ENCODE data around the gene NUP188. TPM values are rescaled to one million over a fixed set of nuclear protein-coding genes. Genes with fewer than 3 reads are reported as not detected.

Gene NUP188
- total and polyA plus RNA-seq, 2 donors (not counting 1 experiment from before 2014, with no cell fraction given) = 42.8 to 83.6 TPM

- Histone ChIP-seq H3K27ac (ENCODE audit: low read length in 2 of 2) (no peak overlapping the region), H3K4me1 (ENCODE audit: control insufficient read depth in 2 of 2, insufficient read depth in 2 of 2, low read length in 2 of 2) (peaks cover 8 to 13% of the 10 kb centered on the region in 2 donors), H3K27me3 (replicated peaks in 1 of 4; ENCODE audit: control extremely low read depth in 1 of 4, control insufficient read depth in 3 of 4, insufficient read depth in 4 of 4, low read length in 3 of 4) (peaks cover 0 to 5% (median 0%) of the 10 kb centered on the region in 4 experiments), H3K4me3 (ENCODE audit: control extremely low read depth in 1 of 5, extremely low read depth in 1 of 5, insufficient read depth in 1 of 5, low read depth in 2 of 5, low read length in 4 of 5) (no peak overlapping the region), H3K9me3 (ENCODE audit: control extremely low read depth in 1 of 3, control insufficient read depth in 2 of 3, insufficient read depth in 1 of 3, low read length in 2 of 3) (no peaks in the 10 kb centered on the region), H4K20me1 (ENCODE audit: control insufficient read depth, insufficient read depth, low read length, poor library complexity, severe bottlenecking) (peaks cover under 1% of the 10 kb centered on the region), H3K79me2 (ENCODE audit: control insufficient read depth, insufficient read depth, low read length) (peaks cover 23% of the 10 kb centered on the region), H3K4me2 (replicated peaks; ENCODE audit: low read depth, low read length, poor library complexity, severe bottlenecking) (no peak overlapping the region), H3K36me3 (replicated peaks in 1 of 2; ENCODE audit: control extremely low read depth in 1 of 2, control insufficient read depth in 1 of 2, extremely low read depth in 1 of 2, insufficient read depth in 2 of 2, low read length in 1 of 2) (peaks cover 0 to 24% of the 10 kb centered on the region in 2 experiments), H3K9ac (ENCODE audit: low read length) (no peak overlapping the region), H2AFZ (ENCODE audit: insufficient read depth, low read depth, low read length, poor library complexity, severe bottlenecking) (no peak overlapping the region)
- Mint-ChIP-seq H3K9me3 (ENCODE audit: insufficient read depth) (no peaks in the 10 kb centered on the region), H3K27me3 (no peaks in the 10 kb centered on the region), H3K4me3 (no peak overlapping the region), H3K27ac (no peak overlapping the region), H3K4me1 (peaks cover 2% of the 10 kb centered on the region)
- DNase-seq (no peak), ATAC-seq (ENCODE audit: low read depth) (no peak)
- WGBS (ENCODE audit: insufficient coverage) = 96% methylated on average over 25 of the region's 26 CpGs
- POLR2A ChIA-PET = no interaction called here
- intact Hi-C loops (cut with micrococcal nuclease) = no loop called here
- TF ChIP-seq EZH2 (IDR thresholded peaks at IDR 0.05; ENCODE audit: borderline replicate concordance, insufficient read depth, low read depth, low read length, poor library complexity, severe bottlenecking) = no peak
- TF ChIP-seq CTCF (IDR thresholded peaks at IDR 0.05) = no peak
- CTCF ChIA-PET = no interaction called here
These were observed 30.2 kb upstream of the NUP188 start for GRCh38 chr9:128917151-128917849.

GRCh38 chr9:128918921-128919320 is 28.6 kb upstream of the NUP188 start:
- Histone ChIP-seq H3K27ac (ENCODE audit: low read length in 2 of 2) (no peak overlapping the region), H3K79me2 (ENCODE audit: control insufficient read depth, insufficient read depth, low read length) (peaks cover 7% of the 10 kb centered on the region), H2AFZ (ENCODE audit: insufficient read depth, low read depth, low read length, poor library complexity, severe bottlenecking) (no peak overlapping the region), H3K9ac (ENCODE audit: low read length) (no peak overlapping the region), H3K27me3 (replicated peaks in 1 of 4; ENCODE audit: control extremely low read depth in 1 of 4, control insufficient read depth in 3 of 4, insufficient read depth in 4 of 4, low read length in 3 of 4) (peaks cover 0 to 5% (median 0%) of the 10 kb centered on the region in 4 experiments), H3K9me3 (ENCODE audit: control extremely low read depth in 1 of 3, control insufficient read depth in 2 of 3, insufficient read depth in 1 of 3, low read length in 2 of 3) (no peaks in the 10 kb centered on the region), H4K20me1 (ENCODE audit: control insufficient read depth, insufficient read depth, low read length, poor library complexity, severe bottlenecking) (no peaks in the 10 kb centered on the region), H3K36me3 (replicated peaks in 1 of 2; ENCODE audit: control extremely low read depth in 1 of 2, control insufficient read depth in 1 of 2, extremely low read depth in 1 of 2, insufficient read depth in 2 of 2, low read length in 1 of 2) (peaks cover 0 to 20% of the 10 kb centered on the region in 2 experiments), H3K4me1 (ENCODE audit: control insufficient read depth in 2 of 2, insufficient read depth in 2 of 2, low read length in 2 of 2) (peaks cover 13% of the 10 kb centered on the region in 2 donors), H3K4me2 (replicated peaks; ENCODE audit: low read depth, low read length, poor library complexity, severe bottlenecking) (no peak overlapping the region), H3K4me3 (ENCODE audit: control extremely low read depth in 1 of 5, extremely low read depth in 1 of 5, insufficient read depth in 1 of 5, low read depth in 2 of 5, low read length in 4 of 5) (no peak overlapping the region)
- Mint-ChIP-seq H3K4me3 (no peak overlapping the region), H3K27ac (no peak overlapping the region), H3K9me3 (ENCODE audit: insufficient read depth) (no peaks in the 10 kb centered on the region), H3K4me1 (peaks cover 4% of the 10 kb centered on the region), H3K27me3 (peaks cover 2% of the 10 kb centered on the region)
- ATAC-seq (ENCODE audit: low read depth) = no peak
- ChIA-PET CTCF (interaction anchor here (1.3 kb wide), 1 partner anchor 9 kb away, joined by 5 read pairs; no protein-coding TSS in a partner anchor), POLR2A (no interaction called here)
- TF ChIP-seq CTCF (IDR thresholded peaks at IDR 0.05) (no peak), EZH2 (IDR thresholded peaks at IDR 0.05; ENCODE audit: borderline replicate concordance, insufficient read depth, low read depth, low read length, poor library complexity, severe bottlenecking) (no peak)
- DNase-seq = no peak
- intact Hi-C loops (cut with micrococcal nuclease) = no loop called here
- WGBS (ENCODE audit: insufficient coverage) = 71% methylated on average over 2 of the region's 2 CpGs

Data from B cell (primary cell).